HG02852 (cell line): ENCODE data around the gene GOLGA8M.
"Not testable (repeated sequence)": the region's sequence is repeated elsewhere in the genome, so short reads cannot be mapped to it uniquely, and the experiment has no call there.

Source experiments
- ATAC-seq: cut with Tn5 transposase; IDR thresholded peaks from one replicate; pipeline ENCODE4 v1.9.1; 2021; ENCODE audit warnings: mild to moderate bottlenecking, moderate library complexity; ENCODE audit not compliant: unreplicated experiment

The GOLGA8M gene

GRCh38 chr15:28712270-28712669 lies at the start of gene GOLGA8M:
Gene GOLGA8M, minus strand, starts transcription at chr15:28712421. Its CDS starts 98 bp downstream, at chr15:28712323.
- not testable (repeated sequence) for ATAC-seq

- ATAC-seq = not testable (repeated sequence)
Measured at GRCh38 chr15:28742890-28743289, 30.7 kb upstream of the GOLGA8M start.

GRCh38 chr15:28738590-28739292 lies 26.5 kb upstream of the GOLGA8M start:
- ATAC-seq = peak; percentile 76

GRCh38 chr15:28738200-28738561 lies 26.0 kb upstream of the GOLGA8M start:
- ATAC-seq = not testable (repeated sequence)

GRCh38 chr15:28737521-28738199 lies 25.4 kb upstream of the GOLGA8M start:
- peak; percentile 41 for ATAC-seq

- not testable (repeated sequence) for ATAC-seq
Measured at GRCh38 chr15:28728061-28728460, 15.8 kb upstream of the GOLGA8M start.

- not testable (repeated sequence) for ATAC-seq
Measured at GRCh38 chr15:28727026-28727425, 14.8 kb upstream of the GOLGA8M start.

GRCh38 chr15:28726102-28726501 lies 13.9 kb upstream of the GOLGA8M start:
- no peak for ATAC-seq

GRCh38 chr15:28725556-28725955 lies 13.3 kb upstream of the GOLGA8M start:
- no peak for ATAC-seq

- not testable (repeated sequence) for ATAC-seq
Measured at GRCh38 chr15:28723986-28724385, 11.8 kb upstream of the GOLGA8M start.

GRCh38 chr15:28719626-28720025 lies 7.4 kb upstream of the GOLGA8M start:
- not testable (repeated sequence) for ATAC-seq

- not testable (repeated sequence) for ATAC-seq
Measured at GRCh38 chr15:28718576-28718975, 6.4 kb upstream of the GOLGA8M start.

GRCh38 chr15:28714176-28714575 lies 2.0 kb upstream of the GOLGA8M start:
- not testable (repeated sequence) for ATAC-seq

- not testable (repeated sequence) for ATAC-seq
Measured at GRCh38 chr15:28703927-28704326, 8.3 kb downstream of the GOLGA8M start.

GRCh38 chr15:28702427-28702826 lies 9.8 kb downstream of the GOLGA8M start:
- not testable (repeated sequence) for ATAC-seq

- not testable (repeated sequence) for ATAC-seq
Measured at GRCh38 chr15:28694006-28694751, 18.0 kb downstream of the GOLGA8M start.

- ATAC-seq = not testable (repeated sequence)
Measured at GRCh38 chr15:28693021-28693420, 19.2 kb downstream of the GOLGA8M start.

- ATAC-seq = not testable (repeated sequence)
Measured at GRCh38 chr15:28673533-28673932, 38.7 kb downstream of the GOLGA8M start.

GRCh38 chr15:28672122-28672521 lies 40.1 kb downstream of the GOLGA8M start:
- not testable (repeated sequence) for ATAC-seq

GRCh38 chr15:28666402-28666801 lies 45.8 kb downstream of the GOLGA8M start:
- ATAC-seq = not testable (repeated sequence)

GRCh38 chr15:28664575-28664974 lies 47.6 kb downstream of the GOLGA8M start:
- not testable (repeated sequence) for ATAC-seq
